NCI-H2081 (cell line): Measurements from ENCODE around the gene POLR2H.

Source experiments
- DNase-seq, 2 experiments: peaks; one replicate each; lab custom pipeline; 2025; lab: John Stamatoyannopoulos, UW

POLR2H gene

GRCh38 chr3:184371570-184372018 is 10.1 kb downstream of the POLR2H start:
- DNase-seq: peak; percentile 98 to 99

- DNase-seq: no peak
Observed at GRCh38 chr3:184372296-184372821, 10.8 kb downstream of the POLR2H start.

GRCh38 chr3:184372911-184373310 is 11.4 kb downstream of the POLR2H start:
- no peak for DNase-seq

- DNase-seq: no peak
Observed at GRCh38 chr3:184373422-184373821, 11.9 kb downstream of the POLR2H start.

- DNase-seq: no peak
Observed at GRCh38 chr3:184375747-184376461, 14.4 kb downstream of the POLR2H start.

- peak; percentile 69 to 91 for DNase-seq
Observed at GRCh38 chr3:184377374-184377773, 15.9 kb downstream of the POLR2H start.

GRCh38 chr3:184377882-184378445 is 16.5 kb downstream of the POLR2H start, which contains the start of gene THPO:
TSS of gene THPO (minus strand) at chr3:184378207. CDS start at chr3:184376259, 1,948 bp downstream.
- peak in 1 of 2 experiments; percentile 47 for DNase-seq

GRCh38 chr3:184378651-184379357 is 17.3 kb downstream of the POLR2H start:
- no peak for DNase-seq

GRCh38 chr3:184379358-184380184 is 18.1 kb downstream of the POLR2H start, which contains the start of gene CHRD:
TSS of gene CHRD (plus strand) at chr3:184380054. CDS start at chr3:184380319, 265 bp downstream.
- DNase-seq: no peak

- peak; percentile 40 to 52 for DNase-seq
Observed at GRCh38 chr3:184380185-184380626, 18.7 kb downstream of the POLR2H start.

GRCh38 chr3:184380627-184381260 is 19.2 kb downstream of the POLR2H start:
- DNase-seq: no peak

- DNase-seq: no peak
Observed at GRCh38 chr3:184381261-184382224, 20.0 kb downstream of the POLR2H start.

- no peak for DNase-seq
Observed at GRCh38 chr3:184382326-184383032, 21.0 kb downstream of the POLR2H start.

GRCh38 chr3:184383033-184383740 is 21.7 kb downstream of the POLR2H start:
- DNase-seq: no peak

- no peak for DNase-seq
Observed at GRCh38 chr3:184384342-184384741, 22.8 kb downstream of the POLR2H start.

- no peak for DNase-seq
Observed at GRCh38 chr3:184384856-184385422, 23.4 kb downstream of the POLR2H start.

- no peak for DNase-seq
Observed at GRCh38 chr3:184386047-184386806, 24.7 kb downstream of the POLR2H start.
